SK-N-MC (cell line): Measurements from ENCODE around the gene PIGQ.

Experiments
- EZH2 ChIP-seq: fragments of 200-600 bp; sonication (generic); IDR thresholded peaks from one replicate; pipeline ENCODE4 v1.6.1; 2017; ENCODE audit warnings: antibody characterized with exemption
- FOXP2 ChIP-seq: optimal IDR thresholded peaks from 2 replicates; pipeline ENCODE3; 2011; ENCODE audit warnings: mild to moderate bottlenecking, moderate library complexity; ENCODE audit not compliant: insufficient read depth; ENCODE audit errors: extremely low read length, control extremely low read depth
- POLR2AphosphoS5 ChIP-seq: IDR thresholded peaks from 2 replicates; pipeline ENCODE4 v1.6.1; 2012; ENCODE audit warnings: mild to moderate bottlenecking, low read depth, low read length, borderline replicate concordance

GRCh38 chr16:558298-559020 is 11.3 kb upstream of the PIGQ start:
- TF ChIP-seq POLR2AphosphoS5 (no peak), EZH2 (no peak), FOXP2 (no peak)
